ENCODE data around the gene BLCAP. TPM values are rescaled to one million over a fixed set of nuclear protein-coding genes. Genes with fewer than 3 reads are reported as not detected.
"Not testable (repeated sequence)": the region's sequence is repeated elsewhere in the genome, so short reads cannot be mapped to it uniquely, and the experiment has no call there.

BLCAP gene
- total RNA-seq, 6 experiments from 2014 or later = 32.7 to 75.5 (median 47.8) TPM

- intact Hi-C loops (cut with DNase I) = no loop called here
- TF ChIP-seq CTCF (IDR thresholded peaks at IDR 0.05) (no peak), POLR2A (IDR thresholded peaks at IDR 0.05) (no peak)
- WGBS (ENCODE audit: insufficient coverage, low coverage, low lambda C conversion rate, missing lambda C conversion rate) = 21% methylated on average over 1 of the region's 1 CpG
- no peaks in the 10 kb centered on the region for H3K4me1 ChIP-seq
- H3K4me3 ChIP-seq = no peak overlapping the region
- no peaks in the 10 kb centered on the region for H3K36me3 ChIP-seq
- no peaks in the 10 kb centered on the region for H3K27me3 ChIP-seq
- DNase-seq (no peak), ATAC-seq (no peak)
- no peaks in the 10 kb centered on the region for H3K9me3 ChIP-seq
- no peak overlapping the region for H3K27ac ChIP-seq
Observed at GRCh38 chr20:37552415-37552814, 24.7 kb upstream of the BLCAP start.

- H3K9me3 ChIP-seq; H3K27ac ChIP-seq; H3K4me3 ChIP-seq; H3K27me3 ChIP-seq; intact Hi-C loops (cut with DNase I); H3K36me3 ChIP-seq; DNase-seq; H3K4me1 ChIP-seq; ATAC-seq: not testable (repeated sequence)
- WGBS (ENCODE audit: insufficient coverage, low coverage, low lambda C conversion rate, missing lambda C conversion rate) = 75% methylated on average over 2 of the region's 2 CpGs
Observed at GRCh38 chr20:37551660-37552059, 24.0 kb upstream of the BLCAP start.

GRCh38 chr20:37550101-37550920 is 22.6 kb upstream of the BLCAP start:
- intact Hi-C loops (cut with DNase I); ATAC-seq: not testable (repeated sequence)

GRCh38 chr20:37547912-37548311 is 20.2 kb upstream of the BLCAP start:
- H3K4me3 ChIP-seq = no peak overlapping the region
- intact Hi-C loops (cut with DNase I) = no loop called here
- H3K27me3 ChIP-seq = no peaks in the 10 kb centered on the region
- no peaks in the 10 kb centered on the region for H3K4me1 ChIP-seq
- TF ChIP-seq POLR2A (IDR thresholded peaks at IDR 0.05) (no peak), CTCF (IDR thresholded peaks at IDR 0.05) (no peak)
- ATAC-seq (no peak), DNase-seq (no peak)
- H3K9me3 ChIP-seq = no peaks in the 10 kb centered on the region
- no peak overlapping the region for H3K27ac ChIP-seq
- no peaks in the 10 kb centered on the region for H3K36me3 ChIP-seq

More at GRCh38 chr20:37550101-37550920, 22.6 kb upstream of the BLCAP start:
- not testable (repeated sequence) for H3K27ac ChIP-seq, H3K4me3 ChIP-seq, H3K36me3 ChIP-seq, H3K27me3 ChIP-seq, DNase-seq, H3K4me1 ChIP-seq, H3K9me3 ChIP-seq
- 30% methylated on average over 6 of the region's 16 CpGs for WGBS (ENCODE audit: insufficient coverage, low coverage, low lambda C conversion rate, missing lambda C conversion rate)

GRCh38 chr20:37545516-37545915 is 17.8 kb upstream of the BLCAP start:
- no peak for TF ChIP-seq POLR2A (IDR thresholded peaks at IDR 0.05)
- no peak for TF ChIP-seq CTCF (IDR thresholded peaks at IDR 0.05)
- DNase-seq (no peak), ATAC-seq (no peak)
- Histone ChIP-seq H3K4me1 (no peaks in the 10 kb centered on the region), H3K27me3 (no peaks in the 10 kb centered on the region), H3K27ac (no peak overlapping the region), H3K4me3 (no peak overlapping the region), H3K36me3 (no peaks in the 10 kb centered on the region), H3K9me3 (no peaks in the 10 kb centered on the region)
- intact Hi-C loops (cut with DNase I) = no loop called here
- 64% methylated on average over 1 of the region's 1 CpG for WGBS (ENCODE audit: insufficient coverage, low coverage, low lambda C conversion rate, missing lambda C conversion rate)

All from right lobe of liver (tissue), 6 donors.